NCI-H146 (cell line): Measurements from ENCODE around the gene ELK4.

Source experiments
- DNase-seq: peaks from one replicate; lab custom pipeline; 2025; lab: John Stamatoyannopoulos, UW

The ELK4 gene

GRCh38 chr1:205563927-205564441, 67.8 kb downstream of the ELK4 start:
- no peak for DNase-seq

- no peak for DNase-seq
These were observed 70.2 kb downstream of the ELK4 start for GRCh38 chr1:205561501-205562203.
